GM23338 (cell line): Measurements from ENCODE around the gene CD44. TPM values are rescaled to one million over a fixed set of nuclear protein-coding genes. Genes with fewer than 3 reads are reported as not detected.

Experiments
- ATAC-seq: fragments of 200-7000 bp; cut with Tn5 transposase; 3 replicates; pipeline ENCODE4 v1.9.1; 2020
- DNase-seq: peaks from one replicate; pipeline ENCODE4 v3.0.0-alpha.2; 2015; ENCODE audit warnings: low spot score
- H2AFZ ChIP-seq: fragments of 200-600 bp; sonication (generic); 2 replicates; pipeline ENCODE4 v1.8.0; 2016; ENCODE audit warnings: antibody characterized with exemption, mild to moderate bottlenecking, moderate library complexity
- H3F3A ChIP-seq: fragments of 200-600 bp; sonication (generic); replicated peaks from 2 replicates; pipeline ENCODE4 v1.8.0; 2017; ENCODE audit warnings: antibody characterized with exemption, mixed run types, low read depth
- H3K27ac ChIP-seq: fragments of 200-600 bp; sonication (generic); 2 replicates; pipeline ENCODE4 v1.6.1; 2016; ENCODE audit warnings: low read depth
- H3K27me3 ChIP-seq: fragments of 200-600 bp; sonication (generic); 2 replicates; pipeline ENCODE4 v1.8.0; 2016; ENCODE audit warnings: mild to moderate bottlenecking, mixed run types, moderate library complexity; ENCODE audit not compliant: insufficient read depth
- H3K36me3 ChIP-seq: fragments of 200-600 bp; sonication (generic); 2 replicates; pipeline ENCODE4 v1.8.0; 2016; ENCODE audit warnings: mild to moderate bottlenecking; ENCODE audit not compliant: insufficient read depth
- H3K4me1 ChIP-seq: fragments of 200-600 bp; sonication (generic); 2 replicates; pipeline ENCODE4 v1.8.0; 2016; ENCODE audit warnings: mild to moderate bottlenecking, moderate library complexity; ENCODE audit not compliant: insufficient read depth
- H3K4me2 ChIP-seq: fragments of 200-600 bp; sonication (generic); 2 replicates; pipeline ENCODE4 v1.7.1; 2017; ENCODE audit warnings: mixed run types
- H3K4me3 ChIP-seq: fragments of 200-600 bp; sonication (generic); 2 replicates; pipeline ENCODE4 v1.6.1; 2016; ENCODE audit warnings: mixed run types
- H3K79me2 ChIP-seq: fragments of 200-600 bp; sonication (generic); replicated peaks from 2 replicates; pipeline ENCODE4 v1.8.0; 2017; ENCODE audit warnings: mild to moderate bottlenecking; ENCODE audit not compliant: insufficient read depth
- H3K9me2 ChIP-seq: fragments of 200-600 bp; sonication (generic); 2 replicates; pipeline ENCODE4 v1.8.0; 2017; ENCODE audit not compliant: insufficient read depth
- H4K20me1 ChIP-seq: fragments of 200-600 bp; sonication (generic); replicated peaks from 2 replicates; pipeline ENCODE4 v1.8.0; 2017; ENCODE audit warnings: mild to moderate bottlenecking; ENCODE audit not compliant: insufficient read depth
- H3K27ac Mint-ChIP-seq: 2 replicates; pipeline ENCODE4 v1.8.0; 2020; ENCODE audit warnings: inconsistent platforms, mild to moderate bottlenecking, moderate library complexity, mixed read lengths
- H3K27me3 Mint-ChIP-seq: 3 replicates; pipeline ENCODE4 v1.8.0; 2022; ENCODE audit warnings: low read depth, mild to moderate bottlenecking, moderate library complexity, mixed read lengths, inconsistent platforms; ENCODE audit not compliant: insufficient read depth, poor library complexity
- H3K36me3 Mint-ChIP-seq: 3 replicates; pipeline ENCODE4 v1.8.0; 2021; ENCODE audit warnings: low read depth, mild to moderate bottlenecking, inconsistent platforms, moderate library complexity, mixed read lengths
- H3K4me1 Mint-ChIP-seq: 3 replicates; pipeline ENCODE4 v1.8.0; 2020; ENCODE audit warnings: mild to moderate bottlenecking, inconsistent platforms, mixed read lengths
- H3K4me3 Mint-ChIP-seq: 3 replicates; pipeline ENCODE4 v1.8.0; 2021; ENCODE audit warnings: moderate library complexity, mild to moderate bottlenecking, inconsistent platforms, mixed read lengths
- H3K9me3 Mint-ChIP-seq: 3 replicates; pipeline ENCODE4 v1.8.0; 2020; ENCODE audit warnings: moderate library complexity, mild to moderate bottlenecking, inconsistent platforms, mixed read lengths
- CREB1 ChIP-seq: fragments of 250-450 bp; sonication (Bioruptor Pico); IDR thresholded peaks from 2 replicates; pipeline ENCODE4 v1.5.0; 2020; ENCODE audit warnings: low read depth, mild to moderate bottlenecking, moderate library complexity
- EZH2 ChIP-seq: fragments of 200-600 bp; sonication (generic); IDR thresholded peaks from one replicate; pipeline ENCODE4 v1.8.0; 2017; ENCODE audit warnings: antibody characterized with exemption, mild to moderate bottlenecking, low read depth; ENCODE audit not compliant: unreplicated experiment
- EZH2phosphoT487 ChIP-seq: fragments of 200-600 bp; sonication (generic); IDR thresholded peaks from one replicate; pipeline ENCODE4 v1.8.1; 2018; ENCODE audit warnings: antibody characterized with exemption; ENCODE audit not compliant: unreplicated experiment
- NANOG ChIP-seq: IDR thresholded peaks from 2 replicates; pipeline ENCODE4 v1.6.1; 2016; ENCODE audit warnings: antibody characterized with exemption, borderline replicate concordance
- POLR2AphosphoS5 ChIP-seq: IDR thresholded peaks from 2 replicates; pipeline ENCODE4 v1.6.1; 2016; ENCODE audit warnings: antibody characterized with exemption, low read depth
- STAT1 ChIP-seq: IDR thresholded peaks from one replicate; pipeline ENCODE4 v1.6.1; 2016; ENCODE audit warnings: antibody characterized with exemption; ENCODE audit not compliant: unreplicated experiment
- ZNF331 ChIP-seq: fragments of 250-450 bp; sonication (Bioruptor Pico); IDR thresholded peaks from 2 replicates; pipeline ENCODE4 v1.5.0; 2020; ENCODE audit warnings: low read depth, mild to moderate bottlenecking, moderate library complexity
- polyA plus RNA-seq: library from polyadenylated mRNA; unstranded; fragments of >200 nt; fragmentation: Nextera tagmentation; extraction: Ambion mirVana; gene quantifications from 2 replicates; pipeline ENCODE4 v1.2.1, GENCODE V29; 2016
- total RNA-seq: library from RNA; depleted of rRNA; stranded (reverse); fragments of >200 nt; shearing (Covaris generic); gene quantifications from 2 replicates; pipeline ENCODE4 v1.2.3, GENCODE V29; 2014
- TF ChIP-seq, protein P1 (sequence below): IDR thresholded peaks from one replicate; pipeline ENCODE4 v1.6.1; 2018; ENCODE audit warnings: antibody characterized with exemption; ENCODE audit not compliant: unreplicated experiment
- TF ChIP-seq, protein P2 (sequence below): IDR thresholded peaks from 2 replicates; pipeline ENCODE4 v1.6.1; 2016; ENCODE audit warnings: antibody characterized with exemption
- TF ChIP-seq, protein P3 (sequence below): fragments of 250-450 bp; sonication (Bioruptor Pico); IDR thresholded peaks from 2 replicates; pipeline ENCODE4 v1.5.0; 2020; ENCODE audit warnings: mild to moderate bottlenecking, moderate library complexity
- TF ChIP-seq, protein P4 (sequence below), 2 experiments: fragments of 200-600 bp in 1 of 2; sonication (generic) in 1 of 2; conservative IDR thresholded peaks; 2 replicates each; pipeline versions ENCODE4 v1.5.1 to v1.6.1; 2016 to 2017; ENCODE audit warnings: antibody characterized with exemption in 2 of 2, low read depth in 2 of 2, mild to moderate bottlenecking in 2 of 2, moderate library complexity in 1 of 2

The CD44 gene
- total and polyA plus RNA-seq, 2 experiments from 2014 or later = 4.0 to 10.1 TPM

DNA sequence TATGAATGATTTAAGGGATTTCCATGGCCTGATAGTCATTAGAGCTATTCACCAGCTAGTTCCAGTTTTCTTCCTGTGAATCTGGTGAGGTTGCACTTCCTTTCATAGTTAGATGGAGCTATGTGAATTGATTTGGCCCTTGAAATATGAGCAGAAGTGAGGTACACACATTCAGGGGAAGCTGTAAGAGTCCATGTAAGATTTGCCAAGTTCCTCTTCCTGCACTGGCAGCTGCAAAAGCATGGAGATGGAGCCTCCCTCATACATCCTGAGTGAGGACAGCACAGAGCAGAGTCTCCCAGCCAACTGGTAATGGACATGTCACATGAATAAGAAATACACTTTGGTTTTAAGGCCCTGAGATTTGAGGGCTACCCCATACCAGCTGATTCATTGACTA, 111.7 kb downstream of the CD44 start (continued):
- TF ChIP-seq, protein P1, sequence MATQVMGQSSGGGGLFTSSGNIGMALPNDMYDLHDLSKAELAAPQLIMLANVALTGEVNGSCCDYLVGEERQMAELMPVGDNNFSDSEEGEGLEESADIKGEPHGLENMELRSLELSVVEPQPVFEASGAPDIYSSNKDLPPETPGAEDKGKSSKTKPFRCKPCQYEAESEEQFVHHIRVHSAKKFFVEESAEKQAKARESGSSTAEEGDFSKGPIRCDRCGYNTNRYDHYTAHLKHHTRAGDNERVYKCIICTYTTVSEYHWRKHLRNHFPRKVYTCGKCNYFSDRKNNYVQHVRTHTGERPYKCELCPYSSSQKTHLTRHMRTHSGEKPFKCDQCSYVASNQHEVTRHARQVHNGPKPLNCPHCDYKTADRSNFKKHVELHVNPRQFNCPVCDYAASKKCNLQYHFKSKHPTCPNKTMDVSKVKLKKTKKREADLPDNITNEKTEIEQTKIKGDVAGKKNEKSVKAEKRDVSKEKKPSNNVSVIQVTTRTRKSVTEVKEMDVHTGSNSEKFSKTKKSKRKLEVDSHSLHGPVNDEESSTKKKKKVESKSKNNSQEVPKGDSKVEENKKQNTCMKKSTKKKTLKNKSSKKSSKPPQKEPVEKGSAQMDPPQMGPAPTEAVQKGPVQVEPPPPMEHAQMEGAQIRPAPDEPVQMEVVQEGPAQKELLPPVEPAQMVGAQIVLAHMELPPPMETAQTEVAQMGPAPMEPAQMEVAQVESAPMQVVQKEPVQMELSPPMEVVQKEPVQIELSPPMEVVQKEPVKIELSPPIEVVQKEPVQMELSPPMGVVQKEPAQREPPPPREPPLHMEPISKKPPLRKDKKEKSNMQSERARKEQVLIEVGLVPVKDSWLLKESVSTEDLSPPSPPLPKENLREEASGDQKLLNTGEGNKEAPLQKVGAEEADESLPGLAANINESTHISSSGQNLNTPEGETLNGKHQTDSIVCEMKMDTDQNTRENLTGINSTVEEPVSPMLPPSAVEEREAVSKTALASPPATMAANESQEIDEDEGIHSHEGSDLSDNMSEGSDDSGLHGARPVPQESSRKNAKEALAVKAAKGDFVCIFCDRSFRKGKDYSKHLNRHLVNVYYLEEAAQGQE = no peak
- TF ChIP-seq NANOG (no peak), EZH2phosphoT487 (no peak), POLR2AphosphoS5 (no peak), ZNF331 (no peak), STAT1 (no peak), EZH2 (no peak)
- TF ChIP-seq, protein P2, sequence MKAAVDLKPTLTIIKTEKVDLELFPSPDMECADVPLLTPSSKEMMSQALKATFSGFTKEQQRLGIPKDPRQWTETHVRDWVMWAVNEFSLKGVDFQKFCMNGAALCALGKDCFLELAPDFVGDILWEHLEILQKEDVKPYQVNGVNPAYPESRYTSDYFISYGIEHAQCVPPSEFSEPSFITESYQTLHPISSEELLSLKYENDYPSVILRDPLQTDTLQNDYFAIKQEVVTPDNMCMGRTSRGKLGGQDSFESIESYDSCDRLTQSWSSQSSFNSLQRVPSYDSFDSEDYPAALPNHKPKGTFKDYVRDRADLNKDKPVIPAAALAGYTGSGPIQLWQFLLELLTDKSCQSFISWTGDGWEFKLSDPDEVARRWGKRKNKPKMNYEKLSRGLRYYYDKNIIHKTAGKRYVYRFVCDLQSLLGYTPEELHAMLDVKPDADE = no peak

DNA sequence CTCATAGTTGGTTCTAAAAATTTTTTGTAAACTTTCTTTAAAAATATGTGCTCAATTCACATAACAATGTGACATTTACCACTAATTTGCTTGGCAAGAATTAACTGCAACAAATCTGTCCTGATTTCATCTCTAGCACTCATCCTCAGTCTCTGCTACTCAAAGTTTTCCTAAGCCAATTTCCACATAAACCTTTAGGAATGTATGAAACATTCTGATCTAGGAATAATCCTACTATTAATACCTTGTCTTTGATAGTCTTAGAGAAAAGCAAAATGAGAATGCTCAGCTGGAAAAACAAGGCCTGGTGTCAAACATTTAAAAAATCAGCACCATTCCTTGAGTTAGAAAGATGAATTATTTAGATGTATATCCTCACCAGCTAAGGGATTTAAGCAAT, 114.3 kb downstream of the CD44 start:
- no peaks in the 10 kb centered on the region for H3F3A ChIP-seq
- no peak for ATAC-seq
- H3K27ac Mint-ChIP-seq = no peak overlapping the region
- TF ChIP-seq ZNF331 (no peak), EZH2phosphoT487 (no peak), CREB1 (CRISPR knock-in tag) (no peak), EZH2 (no peak), STAT1 (no peak), POLR2AphosphoS5 (no peak), NANOG (no peak)
- TF ChIP-seq, protein P3, sequence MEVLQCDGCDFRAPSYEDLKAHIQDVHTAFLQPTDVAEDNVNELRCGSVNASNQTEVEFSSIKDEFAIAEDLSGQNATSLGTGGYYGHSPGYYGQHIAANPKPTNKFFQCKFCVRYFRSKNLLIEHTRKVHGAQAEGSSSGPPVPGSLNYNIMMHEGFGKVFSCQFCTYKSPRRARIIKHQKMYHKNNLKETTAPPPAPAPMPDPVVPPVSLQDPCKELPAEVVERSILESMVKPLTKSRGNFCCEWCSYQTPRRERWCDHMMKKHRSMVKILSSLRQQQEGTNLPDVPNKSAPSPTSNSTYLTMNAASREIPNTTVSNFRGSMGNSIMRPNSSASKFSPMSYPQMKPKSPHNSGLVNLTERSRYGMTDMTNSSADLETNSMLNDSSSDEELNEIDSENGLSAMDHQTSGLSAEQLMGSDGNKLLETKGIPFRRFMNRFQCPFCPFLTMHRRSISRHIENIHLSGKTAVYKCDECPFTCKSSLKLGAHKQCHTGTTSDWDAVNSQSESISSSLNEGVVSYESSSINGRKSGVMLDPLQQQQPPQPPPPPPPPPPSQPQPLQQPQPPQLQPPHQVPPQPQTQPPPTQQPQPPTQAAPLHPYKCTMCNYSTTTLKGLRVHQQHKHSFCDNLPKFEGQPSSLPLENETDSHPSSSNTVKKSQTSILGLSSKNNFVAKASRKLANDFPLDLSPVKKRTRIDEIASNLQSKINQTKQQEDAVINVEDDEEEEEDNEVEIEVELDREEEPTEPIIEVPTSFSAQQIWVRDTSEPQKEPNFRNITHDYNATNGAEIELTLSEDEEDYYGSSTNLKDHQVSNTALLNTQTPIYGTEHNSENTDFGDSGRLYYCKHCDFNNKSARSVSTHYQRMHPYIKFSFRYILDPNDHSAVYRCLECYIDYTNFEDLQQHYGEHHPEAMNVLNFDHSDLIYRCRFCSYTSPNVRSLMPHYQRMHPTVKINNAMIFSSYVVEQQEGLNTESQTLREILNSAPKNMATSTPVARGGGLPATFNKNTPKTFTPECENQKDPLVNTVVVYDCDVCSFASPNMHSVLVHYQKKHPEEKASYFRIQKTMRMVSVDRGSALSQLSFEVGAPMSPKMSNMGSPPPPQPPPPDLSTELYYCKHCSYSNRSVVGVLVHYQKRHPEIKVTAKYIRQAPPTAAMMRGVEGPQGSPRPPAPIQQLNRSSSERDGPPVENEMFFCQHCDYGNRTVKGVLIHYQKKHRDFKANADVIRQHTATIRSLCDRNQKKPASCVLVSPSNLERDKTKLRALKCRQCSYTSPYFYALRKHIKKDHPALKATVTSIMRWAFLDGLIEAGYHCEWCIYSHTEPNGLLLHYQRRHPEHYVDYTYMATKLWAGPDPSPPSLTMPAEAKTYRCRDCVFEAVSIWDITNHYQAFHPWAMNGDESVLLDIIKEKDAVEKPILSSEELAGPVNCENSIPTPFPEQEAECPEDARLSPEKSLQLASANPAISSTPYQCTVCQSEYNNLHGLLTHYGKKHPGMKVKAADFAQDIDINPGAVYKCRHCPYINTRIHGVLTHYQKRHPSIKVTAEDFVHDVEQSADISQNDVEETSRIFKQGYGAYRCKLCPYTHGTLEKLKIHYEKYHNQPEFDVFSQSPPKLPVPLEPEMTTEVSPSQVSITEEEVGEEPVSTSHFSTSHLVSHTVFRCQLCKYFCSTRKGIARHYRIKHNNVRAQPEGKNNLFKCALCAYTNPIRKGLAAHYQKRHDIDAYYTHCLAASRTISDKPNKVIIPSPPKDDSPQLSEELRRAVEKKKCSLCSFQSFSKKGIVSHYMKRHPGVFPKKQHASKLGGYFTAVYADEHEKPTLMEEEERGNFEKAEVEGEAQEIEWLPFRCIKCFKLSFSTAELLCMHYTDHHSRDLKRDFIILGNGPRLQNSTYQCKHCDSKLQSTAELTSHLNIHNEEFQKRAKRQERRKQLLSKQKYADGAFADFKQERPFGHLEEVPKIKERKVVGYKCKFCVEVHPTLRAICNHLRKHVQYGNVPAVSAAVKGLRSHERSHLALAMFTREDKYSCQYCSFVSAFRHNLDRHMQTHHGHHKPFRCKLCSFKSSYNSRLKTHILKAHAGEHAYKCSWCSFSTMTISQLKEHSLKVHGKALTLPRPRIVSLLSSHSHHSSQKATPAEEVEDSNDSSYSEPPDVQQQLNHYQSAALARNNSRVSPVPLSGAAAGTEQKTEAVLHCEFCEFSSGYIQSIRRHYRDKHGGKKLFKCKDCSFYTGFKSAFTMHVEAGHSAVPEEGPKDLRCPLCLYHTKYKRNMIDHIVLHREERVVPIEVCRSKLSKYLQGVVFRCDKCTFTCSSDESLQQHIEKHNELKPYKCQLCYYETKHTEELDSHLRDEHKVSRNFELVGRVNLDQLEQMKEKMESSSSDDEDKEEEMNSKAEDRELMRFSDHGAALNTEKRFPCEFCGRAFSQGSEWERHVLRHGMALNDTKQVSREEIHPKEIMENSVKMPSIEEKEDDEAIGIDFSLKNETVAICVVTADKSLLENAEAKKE (CRISPR knock-in tag) = no peak
- TF ChIP-seq, protein P4, sequence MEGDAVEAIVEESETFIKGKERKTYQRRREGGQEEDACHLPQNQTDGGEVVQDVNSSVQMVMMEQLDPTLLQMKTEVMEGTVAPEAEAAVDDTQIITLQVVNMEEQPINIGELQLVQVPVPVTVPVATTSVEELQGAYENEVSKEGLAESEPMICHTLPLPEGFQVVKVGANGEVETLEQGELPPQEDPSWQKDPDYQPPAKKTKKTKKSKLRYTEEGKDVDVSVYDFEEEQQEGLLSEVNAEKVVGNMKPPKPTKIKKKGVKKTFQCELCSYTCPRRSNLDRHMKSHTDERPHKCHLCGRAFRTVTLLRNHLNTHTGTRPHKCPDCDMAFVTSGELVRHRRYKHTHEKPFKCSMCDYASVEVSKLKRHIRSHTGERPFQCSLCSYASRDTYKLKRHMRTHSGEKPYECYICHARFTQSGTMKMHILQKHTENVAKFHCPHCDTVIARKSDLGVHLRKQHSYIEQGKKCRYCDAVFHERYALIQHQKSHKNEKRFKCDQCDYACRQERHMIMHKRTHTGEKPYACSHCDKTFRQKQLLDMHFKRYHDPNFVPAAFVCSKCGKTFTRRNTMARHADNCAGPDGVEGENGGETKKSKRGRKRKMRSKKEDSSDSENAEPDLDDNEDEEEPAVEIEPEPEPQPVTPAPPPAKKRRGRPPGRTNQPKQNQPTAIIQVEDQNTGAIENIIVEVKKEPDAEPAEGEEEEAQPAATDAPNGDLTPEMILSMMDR (conservative IDR thresholded peaks at IDR 0.05; ENCODE audit: low read depth in 2 of 2) = no peak
- TF ChIP-seq, protein P2 = no peak

More for the DNA sequence above, 114.3 kb downstream of the CD44 start:
- Mint-ChIP-seq H3K9me3 (no peaks in the 10 kb centered on the region), H3K4me3 (no peak overlapping the region), H3K27me3 (no peaks in the 10 kb centered on the region), H3K36me3 (no peaks in the 10 kb centered on the region), H3K4me1 (no peaks in the 10 kb centered on the region)
- H3K4me3 ChIP-seq = no peak overlapping the region
- H4K20me1 ChIP-seq = no peaks in the 10 kb centered on the region
- H3K79me2 ChIP-seq = no peaks in the 10 kb centered on the region
- no peaks in the 10 kb centered on the region for H3K27me3 ChIP-seq
- H3K4me2 ChIP-seq = no peak overlapping the region
- no peak overlapping the region for H2AFZ ChIP-seq
- H3K36me3 ChIP-seq = no peaks in the 10 kb centered on the region
- H3K4me1 ChIP-seq = no peaks in the 10 kb centered on the region
- no peak overlapping the region for H3K27ac ChIP-seq
- DNase-seq = no peak
- H3K9me2 ChIP-seq = peaks cover 6% of the 10 kb centered on the region; the same call in 1 of the 2 replicates
